ENCODE results near the gene NME8. TPM values are rescaled to one million over a fixed set of nuclear protein-coding genes. Genes with fewer than 3 reads are reported as not detected.

NME8 gene
- total and polyA plus RNA-seq, 2 donors (not counting 1 experiment from before 2014, with no cell fraction given) = not detected

GRCh38 chr7:37916673-37917660 is 68.6 kb downstream of the NME8 start, which contains the start of gene SFRP4:
SFRP4 (minus strand) TSS chr7:37916817; CDS start chr7:37916537, 280 bp downstream.
- Mint-ChIP-seq H3K9me3 (ENCODE audit: insufficient read depth) (no peaks in the 10 kb centered on the region), H3K27ac (no peak within 1 kb of the TSS), H3K4me1 (peaks cover 29% of the 10 kb centered on the region), H3K4me3 (peak within 1 kb of the TSS; percentile 53), H3K27me3 (peaks cover 65% of the 10 kb centered on the region)
- Histone ChIP-seq H4K20me1 (ENCODE audit: control insufficient read depth, insufficient read depth, low read length, poor library complexity, severe bottlenecking) (no peaks in the 10 kb centered on the region), H3K4me1 (ENCODE audit: control insufficient read depth in 2 of 2, insufficient read depth in 2 of 2, low read length in 2 of 2) (peaks cover 27% of the 10 kb centered on the region in 2 donors), H3K9me3 (ENCODE audit: control extremely low read depth in 1 of 3, control insufficient read depth in 2 of 3, insufficient read depth in 1 of 3, low read length in 2 of 3) (peaks cover 0 to 6% (median 0%) of the 10 kb centered on the region in 3 donors), H3K79me2 (ENCODE audit: control insufficient read depth, insufficient read depth, low read length) (no peaks in the 10 kb centered on the region), H3K27ac (ENCODE audit: low read length in 2 of 2) (no peak within 1 kb of the TSS), H2AFZ (ENCODE audit: insufficient read depth, low read depth, low read length, poor library complexity, severe bottlenecking) (peak within 1 kb of the TSS; percentile 35), H3K27me3 (replicated peaks in 1 of 4; ENCODE audit: control extremely low read depth in 1 of 4, control insufficient read depth in 3 of 4, insufficient read depth in 4 of 4, low read length in 3 of 4) (peaks cover 0 to 35% (median 21%) of the 10 kb centered on the region in 4 experiments), H3K4me3 (ENCODE audit: control extremely low read depth in 1 of 5, extremely low read depth in 1 of 5, insufficient read depth in 1 of 5, low read depth in 2 of 5, low read length in 4 of 5) (peak within 1 kb of the TSS in 2 of 5 experiments; percentile 8 to 11), H3K4me2 (replicated peaks; ENCODE audit: low read depth, low read length, poor library complexity, severe bottlenecking) (peak within 1 kb of the TSS; percentile 60), H3K9ac (ENCODE audit: low read length) (no peak within 1 kb of the TSS), H3K36me3 (replicated peaks in 1 of 2; ENCODE audit: control extremely low read depth in 1 of 2, control insufficient read depth in 1 of 2, extremely low read depth in 1 of 2, insufficient read depth in 2 of 2, low read length in 1 of 2) (no peaks in the 10 kb centered on the region)
- TF ChIP-seq CTCF (IDR thresholded peaks at IDR 0.05) (peak; percentile 48), EZH2 (IDR thresholded peaks at IDR 0.05; ENCODE audit: borderline replicate concordance, insufficient read depth, low read depth, low read length, poor library complexity, severe bottlenecking) (no peak)
- DNase-seq (peak; percentile 38), ATAC-seq (ENCODE audit: low read depth) (no peak)
- ChIA-PET POLR2A (no interaction called here), CTCF (interaction anchor here (0.6 to 1.3 kb wide), 3 partner anchors 9 to 421 kb away, joined by 4 read pairs; no protein-coding TSS in a partner anchor)
- 3% methylated on average over 41 of the region's 46 CpGs for whole genome bisulfite sequencing (ENCODE audit: insufficient coverage)
- intact Hi-C loops (cut with micrococcal nuclease) = loop anchor here (1.0 kb wide), 1 partner anchor 305 kb away; no protein-coding TSS in a partner anchor
